Measurements from ENCODE around the gene FKBP5.
A peak's percentile ranks its signal among the peaks of the same experiment; 100 is the strongest.

Gene FKBP5

DNA sequence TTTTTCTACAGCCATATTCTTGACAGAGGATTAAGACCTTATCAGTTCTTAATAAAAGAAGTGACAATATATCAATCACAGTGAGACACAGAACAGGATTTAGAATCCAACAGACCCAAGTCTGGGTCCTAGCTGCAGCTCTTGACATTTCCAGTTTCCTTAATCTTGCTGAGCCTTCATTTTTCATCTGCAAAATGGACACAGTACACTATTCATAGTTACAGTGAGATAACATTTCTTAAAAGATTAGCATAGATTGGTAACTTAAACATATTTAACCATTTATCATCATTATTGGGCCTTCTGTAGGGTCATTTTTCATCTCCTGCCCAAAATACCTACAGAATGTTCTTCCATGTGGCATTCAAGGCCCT, 45.6 kb downstream of the FKBP5 start:
- TF ChIP-seq, protein P1, sequence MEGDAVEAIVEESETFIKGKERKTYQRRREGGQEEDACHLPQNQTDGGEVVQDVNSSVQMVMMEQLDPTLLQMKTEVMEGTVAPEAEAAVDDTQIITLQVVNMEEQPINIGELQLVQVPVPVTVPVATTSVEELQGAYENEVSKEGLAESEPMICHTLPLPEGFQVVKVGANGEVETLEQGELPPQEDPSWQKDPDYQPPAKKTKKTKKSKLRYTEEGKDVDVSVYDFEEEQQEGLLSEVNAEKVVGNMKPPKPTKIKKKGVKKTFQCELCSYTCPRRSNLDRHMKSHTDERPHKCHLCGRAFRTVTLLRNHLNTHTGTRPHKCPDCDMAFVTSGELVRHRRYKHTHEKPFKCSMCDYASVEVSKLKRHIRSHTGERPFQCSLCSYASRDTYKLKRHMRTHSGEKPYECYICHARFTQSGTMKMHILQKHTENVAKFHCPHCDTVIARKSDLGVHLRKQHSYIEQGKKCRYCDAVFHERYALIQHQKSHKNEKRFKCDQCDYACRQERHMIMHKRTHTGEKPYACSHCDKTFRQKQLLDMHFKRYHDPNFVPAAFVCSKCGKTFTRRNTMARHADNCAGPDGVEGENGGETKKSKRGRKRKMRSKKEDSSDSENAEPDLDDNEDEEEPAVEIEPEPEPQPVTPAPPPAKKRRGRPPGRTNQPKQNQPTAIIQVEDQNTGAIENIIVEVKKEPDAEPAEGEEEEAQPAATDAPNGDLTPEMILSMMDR (IDR thresholded peaks at IDR 0.05; ENCODE audit: low read depth, low read length) = no peak
- no peak overlapping the region for H3K4me3 ChIP-seq (replicated peaks in 1 of 2; ENCODE audit: low read depth in 2 of 2, low read length in 2 of 2)
- no peak for DNase-seq (ENCODE audit: low read depth in 2 of 2)

DNA sequence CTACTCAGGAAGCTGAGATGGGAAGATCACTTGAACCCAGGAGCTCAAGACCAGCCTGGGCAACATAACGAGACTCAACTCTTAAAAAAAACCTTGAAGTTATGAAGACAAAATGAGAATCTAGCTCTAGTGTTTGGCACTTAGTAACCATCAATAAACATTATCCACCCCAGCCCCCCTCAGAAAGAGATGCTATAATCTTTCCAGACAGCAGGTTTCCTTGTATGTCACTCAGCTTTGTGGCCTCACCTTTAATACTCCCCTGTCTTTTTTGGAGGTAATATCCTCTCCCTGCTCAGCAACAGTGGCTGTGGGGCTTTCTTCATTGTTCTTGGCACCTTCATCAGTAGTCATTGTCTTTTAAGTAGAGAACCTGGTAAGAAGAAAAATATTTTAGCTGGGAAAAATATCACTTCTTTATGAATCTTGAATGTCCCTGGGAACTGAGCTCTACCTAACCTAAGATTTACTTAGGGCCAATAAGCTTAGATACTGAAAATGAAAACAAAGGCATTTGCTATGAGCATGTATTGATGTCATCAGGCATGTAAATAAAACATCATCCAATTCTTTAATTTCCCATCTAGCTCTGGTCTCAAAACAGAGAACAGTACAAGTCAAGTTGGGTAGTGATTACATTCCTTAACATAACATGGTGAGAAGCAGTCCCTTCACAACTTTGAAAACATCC, 46.1 kb downstream of the FKBP5 start:
- peak; percentile 36 to 38 for DNase-seq (ENCODE audit: low read depth in 2 of 2)
- H3K4me3 ChIP-seq (replicated peaks in 1 of 2; ENCODE audit: low read depth in 2 of 2, low read length in 2 of 2) = no peak overlapping the region
- TF ChIP-seq, protein P1 (IDR thresholded peaks at IDR 0.05; ENCODE audit: low read depth, low read length) = no peak

DNA sequence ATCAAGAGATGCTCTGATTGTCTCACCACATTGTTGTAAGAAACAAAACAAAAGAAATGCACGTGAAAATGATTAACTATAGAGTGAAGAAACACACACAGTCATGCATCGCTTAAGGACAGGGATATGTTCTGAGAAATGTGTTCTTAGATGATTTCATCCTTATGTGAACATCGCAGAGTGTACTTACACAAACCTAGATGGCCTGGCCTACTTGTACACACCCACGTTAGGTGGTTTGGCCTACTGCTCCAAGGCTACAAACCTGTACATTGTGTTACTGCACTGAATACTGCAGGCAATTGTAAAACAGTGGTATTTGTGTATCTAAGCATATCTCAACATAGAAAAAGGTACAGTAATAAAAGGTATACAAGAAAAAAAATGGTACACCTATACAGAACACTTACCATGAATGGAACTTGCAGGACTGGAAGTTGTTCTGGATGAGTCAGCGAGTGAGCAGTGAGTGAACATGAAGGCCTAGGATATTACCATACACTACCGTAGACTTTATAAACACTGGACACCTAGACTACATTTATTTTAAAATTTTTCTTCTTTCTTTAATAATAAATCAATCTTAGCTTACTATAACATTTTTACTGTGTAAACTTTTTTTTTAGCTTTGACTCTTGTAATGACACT, 48.6 kb downstream of the FKBP5 start:
- DNase-seq (ENCODE audit: low read depth in 2 of 2) = peak in 1 of 2 donors; percentile 49
- TF ChIP-seq, protein P1 (IDR thresholded peaks at IDR 0.05; ENCODE audit: low read depth, low read length) = no peak
- H3K4me3 ChIP-seq (replicated peaks in 1 of 2; ENCODE audit: low read depth in 2 of 2, low read length in 2 of 2) = no peak overlapping the region

DNA sequence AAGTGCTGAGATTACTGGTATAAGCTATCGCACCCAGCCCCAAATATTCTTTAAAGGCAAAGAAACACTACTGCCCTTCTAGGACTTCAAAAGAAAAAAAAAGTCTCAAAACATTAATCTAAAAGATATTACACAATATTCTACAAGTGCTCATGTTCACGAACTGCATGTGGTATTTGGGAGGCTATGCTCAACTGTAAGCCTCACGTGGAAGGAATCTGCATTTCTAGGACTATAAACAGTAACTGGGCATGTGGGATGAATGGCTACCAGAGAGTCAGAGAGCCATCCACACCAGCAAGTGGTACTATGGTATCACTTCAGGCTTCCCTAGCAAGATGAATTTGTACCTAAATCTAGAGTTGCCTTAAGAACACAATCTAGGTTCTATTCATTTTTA, 50.0 kb downstream of the FKBP5 start:
- no peak overlapping the region for H3K4me3 ChIP-seq (replicated peaks in 1 of 2; ENCODE audit: low read depth in 2 of 2, low read length in 2 of 2)
- no peak for DNase-seq (ENCODE audit: low read depth in 2 of 2)
- TF ChIP-seq, protein P1 (IDR thresholded peaks at IDR 0.05; ENCODE audit: low read depth, low read length) = no peak

DNA sequence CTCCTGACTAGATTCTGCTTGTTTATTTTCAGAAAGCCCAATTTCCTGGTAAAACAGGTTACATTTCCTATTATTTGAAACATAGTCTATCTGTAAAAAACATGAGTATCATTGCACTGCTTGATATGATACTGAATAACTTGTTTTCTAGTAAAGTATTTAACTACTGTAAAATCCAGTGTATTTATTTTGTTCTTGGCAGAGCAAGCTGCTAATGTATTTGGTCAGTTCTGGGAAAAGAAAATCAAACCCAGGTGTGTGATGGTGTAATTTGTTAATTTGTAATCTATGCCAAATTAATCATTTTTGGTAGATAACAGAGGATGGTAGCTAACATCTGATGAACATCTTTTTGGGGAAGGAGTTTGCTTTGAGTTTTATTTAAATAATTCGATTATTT, 50.8 kb downstream of the FKBP5 start:
- TF ChIP-seq, protein P1 (IDR thresholded peaks at IDR 0.05; ENCODE audit: low read depth, low read length) = no peak
- H3K4me3 ChIP-seq (replicated peaks in 1 of 2; ENCODE audit: low read depth in 2 of 2, low read length in 2 of 2) = no peak overlapping the region
- no peak for DNase-seq (ENCODE audit: low read depth in 2 of 2)

DNA sequence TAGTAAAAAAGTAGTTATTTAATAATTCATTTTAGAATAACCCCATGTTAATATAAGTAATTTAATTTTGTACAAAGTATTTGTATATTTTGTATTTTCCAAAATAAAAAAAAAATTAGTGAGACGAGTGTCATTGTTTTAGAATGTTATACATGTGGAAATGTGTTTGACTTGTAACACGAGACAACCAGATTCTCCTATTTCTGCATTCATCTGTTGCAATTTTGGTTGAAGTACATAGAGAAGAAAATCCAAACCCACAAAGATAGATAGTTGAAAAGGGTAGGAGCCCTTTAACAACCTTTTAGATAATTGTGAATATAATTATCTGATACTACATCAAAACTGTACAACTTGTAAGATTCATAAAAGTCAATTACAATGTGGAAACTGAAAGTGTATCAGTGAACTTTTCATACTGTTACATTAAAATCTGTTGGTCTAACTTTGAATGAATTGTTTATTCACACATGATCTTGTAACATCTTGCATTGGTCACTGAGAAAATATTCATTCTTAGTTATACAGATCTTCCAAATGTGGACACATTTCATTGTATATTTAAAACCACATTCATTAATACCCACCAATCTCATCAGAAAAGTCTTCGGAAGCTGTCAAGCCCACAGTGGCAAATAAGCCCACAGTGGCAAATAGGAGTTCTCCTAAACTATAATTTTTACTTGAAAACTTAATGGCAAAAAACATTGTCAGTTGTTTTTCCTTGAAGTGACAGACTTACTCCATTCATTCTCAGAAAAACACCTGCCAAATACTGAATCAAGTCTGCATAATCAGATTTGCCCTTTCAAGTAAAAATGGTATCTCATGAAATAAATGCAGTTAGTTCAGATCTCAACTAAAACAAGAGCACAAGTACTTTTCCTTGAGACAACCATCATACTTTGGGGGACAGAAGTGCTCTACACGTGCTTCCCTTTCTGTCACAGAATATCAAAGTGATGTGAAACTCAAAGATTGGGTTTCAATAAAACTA, 52.8 kb downstream of the FKBP5 start:
- no peak for DNase-seq (ENCODE audit: low read depth in 2 of 2)

More for the DNA sequence above, 52.8 kb downstream of the FKBP5 start:
- no peak overlapping the region for H3K4me3 ChIP-seq (replicated peaks in 1 of 2; ENCODE audit: low read depth in 2 of 2, low read length in 2 of 2)
- TF ChIP-seq, protein P1 (IDR thresholded peaks at IDR 0.05; ENCODE audit: low read depth, low read length) = no peak
